Measurements from ENCODE around the gene AQP1. TPM values are rescaled to one million over a fixed set of nuclear protein-coding genes. Genes with fewer than 3 reads are reported as not detected.

AQP1 gene
- total and polyA plus RNA-seq, 2 of the 13 experiments (the other 11 are each of a cell fraction or from before 2014, with no cell fraction given): not detected

DNA sequence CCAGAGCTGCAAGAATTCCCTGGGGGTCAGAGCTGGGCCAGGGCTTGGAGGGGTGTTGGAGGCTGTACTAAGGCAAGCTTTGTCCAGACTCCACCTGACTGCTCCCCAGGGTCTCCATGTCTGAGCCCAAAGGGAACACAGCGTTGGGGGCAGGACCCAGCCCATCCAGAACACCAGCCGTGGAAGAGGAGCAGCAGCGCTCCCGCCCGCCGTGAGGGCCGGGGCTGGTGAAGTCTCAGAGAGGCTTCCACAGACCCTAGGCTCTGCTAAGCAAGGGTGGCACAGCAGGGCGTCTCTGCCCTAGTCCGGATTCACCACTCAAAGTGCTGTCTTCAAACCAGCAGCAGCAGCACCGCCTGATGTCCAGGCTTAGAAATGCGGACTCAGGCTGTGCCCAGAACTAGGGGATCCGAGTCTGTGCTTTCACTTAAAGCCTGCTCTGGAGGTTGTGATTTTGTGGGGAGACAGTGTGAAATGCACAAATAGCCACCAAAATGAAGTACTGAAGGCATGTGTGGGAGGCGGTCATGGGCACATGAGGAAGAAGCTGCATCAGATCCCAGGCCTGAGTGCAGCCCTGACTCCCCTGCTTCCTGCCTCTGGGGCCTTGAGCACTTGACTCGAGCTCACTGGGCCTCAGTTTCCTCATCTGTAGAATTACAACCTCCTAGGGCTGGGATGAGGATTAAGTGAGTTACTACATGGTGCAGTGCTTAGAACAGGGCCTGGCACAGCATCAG, 16.6 kb upstream of the AQP1 start:
- no peak for TF ChIP-seq KMT2B (CRISPR knock-in tag; IDR thresholded peaks at IDR 0.05)
- TF ChIP-seq ARNT2 (CRISPR knock-in tag; IDR thresholded peaks at IDR 0.05; ENCODE audit: low read depth): no peak
- TF ChIP-seq, protein P1, sequence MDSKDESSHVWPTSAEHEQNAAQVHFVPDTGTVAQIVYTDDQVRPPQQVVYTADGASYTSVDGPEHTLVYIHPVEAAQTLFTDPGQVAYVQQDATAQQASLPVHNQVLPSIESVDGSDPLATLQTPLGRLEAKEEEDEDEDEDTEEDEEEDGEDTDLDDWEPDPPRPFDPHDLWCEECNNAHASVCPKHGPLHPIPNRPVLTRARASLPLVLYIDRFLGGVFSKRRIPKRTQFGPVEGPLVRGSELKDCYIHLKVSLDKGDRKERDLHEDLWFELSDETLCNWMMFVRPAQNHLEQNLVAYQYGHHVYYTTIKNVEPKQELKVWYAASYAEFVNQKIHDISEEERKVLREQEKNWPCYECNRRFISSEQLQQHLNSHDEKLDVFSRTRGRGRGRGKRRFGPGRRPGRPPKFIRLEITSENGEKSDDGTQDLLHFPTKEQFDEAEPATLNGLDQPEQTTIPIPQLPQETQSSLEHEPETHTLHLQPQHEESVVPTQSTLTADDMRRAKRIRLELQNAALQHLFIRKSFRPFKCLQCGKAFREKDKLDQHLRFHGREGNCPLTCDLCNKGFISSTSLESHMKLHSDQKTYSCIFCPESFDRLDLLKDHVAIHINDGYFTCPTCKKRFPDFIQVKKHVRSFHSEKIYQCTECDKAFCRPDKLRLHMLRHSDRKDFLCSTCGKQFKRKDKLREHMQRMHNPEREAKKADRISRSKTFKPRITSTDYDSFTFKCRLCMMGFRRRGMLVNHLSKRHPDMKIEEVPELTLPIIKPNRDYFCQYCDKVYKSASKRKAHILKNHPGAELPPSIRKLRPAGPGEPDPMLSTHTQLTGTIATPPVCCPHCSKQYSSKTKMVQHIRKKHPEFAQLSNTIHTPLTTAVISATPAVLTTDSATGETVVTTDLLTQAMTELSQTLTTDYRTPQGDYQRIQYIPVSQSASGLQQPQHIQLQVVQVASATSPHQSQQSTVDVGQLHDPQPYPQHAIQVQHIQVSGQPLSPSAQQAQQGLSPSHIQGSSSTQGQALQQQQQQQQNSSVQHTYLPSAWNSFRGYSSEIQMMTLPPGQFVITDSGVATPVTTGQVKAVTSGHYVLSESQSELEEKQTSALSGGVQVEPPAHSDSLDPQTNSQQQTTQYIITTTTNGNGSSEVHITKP (CRISPR knock-in tag; IDR thresholded peaks at IDR 0.05; ENCODE audit: low read depth): no peak
- TF ChIP-seq, protein P2, sequence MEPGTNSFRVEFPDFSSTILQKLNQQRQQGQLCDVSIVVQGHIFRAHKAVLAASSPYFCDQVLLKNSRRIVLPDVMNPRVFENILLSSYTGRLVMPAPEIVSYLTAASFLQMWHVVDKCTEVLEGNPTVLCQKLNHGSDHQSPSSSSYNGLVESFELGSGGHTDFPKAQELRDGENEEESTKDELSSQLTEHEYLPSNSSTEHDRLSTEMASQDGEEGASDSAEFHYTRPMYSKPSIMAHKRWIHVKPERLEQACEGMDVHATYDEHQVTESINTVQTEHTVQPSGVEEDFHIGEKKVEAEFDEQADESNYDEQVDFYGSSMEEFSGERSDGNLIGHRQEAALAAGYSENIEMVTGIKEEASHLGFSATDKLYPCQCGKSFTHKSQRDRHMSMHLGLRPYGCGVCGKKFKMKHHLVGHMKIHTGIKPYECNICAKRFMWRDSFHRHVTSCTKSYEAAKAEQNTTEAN (CRISPR knock-in tag; conservative IDR thresholded peaks at IDR 0.05): no peak
- no peak for TF ChIP-seq HMGA1 (CRISPR knock-in tag; conservative IDR thresholded peaks at IDR 0.05)
- TF ChIP-seq FOXC1 (CRISPR knock-in tag; IDR thresholded peaks at IDR 0.05; ENCODE audit: borderline replicate concordance): no peak
- TF ChIP-seq SNAPC2 (CRISPR knock-in tag; IDR thresholded peaks at IDR 0.05): no peak
- no TSS peak for BruUV-seq (replicated peaks)
- Histone ChIP-seq H3K79me2 (ENCODE audit: insufficient read depth, low read length) (no peaks in the 10 kb centered on the region), H3K4me3 (replicated peaks in 1 of 3; ENCODE audit: insufficient read depth in 1 of 3, low read depth in 2 of 3, low read length in 3 of 3) (no peak overlapping the region), H3K4me2 (ENCODE audit: low read depth, low read length) (no peak overlapping the region), H3K27ac (ENCODE audit: extremely low read length, insufficient read depth, low read length) (no peak overlapping the region), H3K4me1 (ENCODE audit: insufficient read depth, low read length) (no peaks in the 10 kb centered on the region), H3K9me3 (ENCODE audit: low read length) (no peaks in the 10 kb centered on the region), H3K27me3 (ENCODE audit: control insufficient read depth in 1 of 2, insufficient read depth in 2 of 2, low read length in 2 of 2) (peaks cover 0 to 3% of the 10 kb centered on the region in 2 experiments; a peak in 1 of 5 replicates), H2AFZ (ENCODE audit: low read length) (no peak overlapping the region), H4K20me1 (ENCODE audit: insufficient read depth, low read length) (no peaks in the 10 kb centered on the region), H3K36me3 (replicated peaks in 1 of 2; ENCODE audit: control insufficient read depth in 1 of 2, insufficient read depth in 2 of 2, low read length in 2 of 2) (no peaks in the 10 kb centered on the region), H3K9ac (ENCODE audit: insufficient read depth, low read depth, low read length) (no peak overlapping the region)
- no peak for DNase-seq (ENCODE audit: low spot score)
- 49% methylated on average over 9 of the region's 14 CpGs for WGBS (ENCODE audit: low lambda C conversion rate)
- intact Hi-C loops (cut with micrococcal nuclease; ENCODE audit: unreplicated experiment): no loop called here
- no peak for FAIRE-seq
- peak; percentile 26; the same call in 1 of the 3 replicates for ATAC-seq
- CTCF ChIA-PET (ENCODE audit: low intra/inter-chr PET ratio, low total read pairs): no interaction called here
- in situ Hi-C loops (cut with HindIII; ENCODE audit: extremely low pct_ligation_motif_present, low pct_unique_long_range_greater_than_20kb): no loop called here
- POLR2A ChIA-PET: no interaction called here
